Bronchial epithelial cell (primary cell): Measurements from ENCODE around the gene POTEJ. TPM values are rescaled to one million over a fixed set of nuclear protein-coding genes. Genes with fewer than 3 reads are reported as not detected.
"Not testable (repeated sequence)": the region's sequence is repeated elsewhere in the genome, so short reads cannot be mapped to it uniquely, and the experiment has no call there.

Experiments used
- DNase-seq: peaks from one replicate; pipeline ENCODE4 v3.0.0-alpha.2; 2010; ENCODE audit warnings: low read depth
- FAIRE-seq: peaks from 2 replicates; lab custom pipeline; 2011; peaks lifted over from hg19 to GRCh38; lab: Jason Lieb, UNC
- H3K27me3 ChIP-seq: 2 replicates; pipeline ENCODE4 v1.5.1; 2011; ENCODE audit warnings: low read length; ENCODE audit not compliant: control insufficient read depth, insufficient read depth
- H3K36me3 ChIP-seq: 2 replicates; pipeline ENCODE4 v1.5.1; 2011; ENCODE audit warnings: low read length; ENCODE audit not compliant: control insufficient read depth, insufficient read depth
- H3K4me3 ChIP-seq: 2 replicates; pipeline ENCODE4 v1.5.1; 2011; ENCODE audit warnings: mild to moderate bottlenecking, low read depth, low read length, control low read depth
- total RNA-seq: library from RNA; depleted of rRNA; stranded (reverse); fragments of >200 nt; gene quantifications from 2 replicates; pipeline ENCODE4 v1.2.1, GENCODE V29; 2014

The POTEJ gene
- total RNA-seq, 1 donor from 2014 or later, result not detected

DNA sequence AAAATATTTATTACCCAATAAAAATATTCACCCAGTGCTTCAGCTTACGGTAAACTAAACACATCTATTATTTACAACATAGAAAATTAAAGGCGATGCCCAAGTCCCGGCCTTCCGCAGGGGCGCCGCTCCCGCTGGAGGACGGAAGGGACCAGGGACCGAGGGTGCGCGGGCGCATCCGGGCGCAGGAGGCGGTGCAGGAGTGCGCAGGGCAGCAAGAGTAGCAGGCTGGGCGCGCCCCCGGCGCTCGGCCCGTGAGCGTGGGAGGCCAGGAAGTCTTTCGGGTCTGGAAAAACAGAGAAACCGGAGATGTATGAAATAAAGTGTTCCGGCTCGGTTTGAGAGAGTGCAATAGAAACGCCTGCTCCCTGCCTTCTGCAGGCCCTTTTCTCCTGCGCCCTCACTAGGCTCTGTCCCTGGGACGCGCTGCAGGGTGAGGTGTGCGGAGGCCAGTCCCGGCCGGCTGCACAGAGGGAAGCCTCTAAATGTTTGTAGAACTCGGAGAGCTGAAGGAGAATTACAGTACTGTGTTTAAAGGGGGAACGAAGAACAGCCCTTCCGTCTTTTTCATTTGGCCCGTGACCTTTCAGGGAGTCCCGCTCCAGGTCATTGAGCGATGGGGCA lies 18.3 kb upstream of the POTEJ start:
- not testable (repeated sequence) for FAIRE-seq, H3K36me3 ChIP-seq, H3K4me3 ChIP-seq, H3K27me3 ChIP-seq, DNase-seq

DNA sequence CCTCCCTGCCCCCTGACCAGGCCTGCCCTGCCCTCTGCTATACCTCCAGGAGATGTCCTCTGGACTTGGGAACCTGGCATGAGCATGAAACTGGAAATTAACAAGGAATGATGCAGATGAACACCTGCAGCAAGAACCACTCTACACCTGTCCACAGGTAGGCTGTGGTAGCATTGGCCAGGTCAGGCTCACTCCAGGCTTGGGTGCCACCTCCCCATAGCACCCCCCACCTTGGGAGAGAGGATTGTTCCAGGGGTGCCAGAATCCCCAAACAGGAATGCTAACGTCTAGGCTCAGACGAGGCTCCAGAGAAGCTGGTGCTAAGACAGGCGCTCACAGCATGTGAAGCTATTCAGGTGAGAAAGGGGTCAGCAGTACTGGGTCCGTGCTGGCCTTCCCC lies 17.2 kb upstream of the POTEJ start:
- FAIRE-seq, H3K4me3 ChIP-seq, DNase-seq, H3K36me3 ChIP-seq, H3K27me3 ChIP-seq: not testable (repeated sequence)

- not testable (repeated sequence) for DNase-seq, H3K36me3 ChIP-seq, H3K27me3 ChIP-seq, H3K4me3 ChIP-seq, FAIRE-seq
These were observed 14.5 kb upstream of the POTEJ start for GRCh38 chr2:130596757-130597156.

DNA sequence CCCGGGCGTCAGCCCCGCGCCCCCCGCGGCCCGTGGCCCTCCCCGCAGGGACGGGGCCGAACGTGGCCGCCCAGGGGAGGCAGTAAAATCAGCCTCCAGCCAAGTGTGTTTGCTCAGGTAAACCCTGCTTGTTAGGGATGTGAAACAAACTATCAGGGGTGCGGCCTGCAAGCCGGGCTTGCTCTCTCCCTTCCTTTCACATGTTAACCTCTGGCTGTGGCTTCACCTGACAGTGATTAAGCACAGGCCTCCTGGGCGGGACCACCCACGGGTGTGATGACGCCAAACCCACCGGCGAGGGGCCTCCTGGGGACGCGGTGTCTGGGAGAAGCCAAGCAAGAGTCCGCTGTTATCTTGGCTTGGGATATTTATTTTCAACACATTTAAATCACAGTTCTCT lies 13.2 kb upstream of the POTEJ start:
- not testable (repeated sequence) for H3K27me3 ChIP-seq, DNase-seq, H3K36me3 ChIP-seq, H3K4me3 ChIP-seq, FAIRE-seq

DNA sequence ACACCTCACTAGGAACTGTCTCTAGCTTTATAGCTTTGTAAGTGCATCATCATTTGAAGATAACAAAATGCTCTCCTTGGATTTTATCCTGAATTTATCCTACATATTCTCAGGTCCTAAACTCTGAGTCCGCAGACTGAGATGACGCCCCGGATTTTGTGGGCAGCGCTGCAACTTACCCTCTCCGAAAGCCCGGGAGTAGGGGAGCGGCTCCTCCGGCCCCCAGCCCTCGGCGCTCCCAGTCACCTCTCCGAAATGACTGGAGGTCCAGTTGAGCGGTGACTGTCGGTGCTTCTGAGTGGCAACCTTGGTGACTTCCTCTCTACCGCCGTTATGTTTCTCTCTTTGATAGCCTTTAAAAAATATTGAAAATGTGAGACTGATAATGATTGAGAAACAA lies 12.8 kb upstream of the POTEJ start:
- not testable (repeated sequence) for H3K4me3 ChIP-seq, FAIRE-seq, H3K36me3 ChIP-seq, H3K27me3 ChIP-seq, DNase-seq

- DNase-seq, FAIRE-seq, H3K27me3 ChIP-seq, H3K4me3 ChIP-seq, H3K36me3 ChIP-seq: not testable (repeated sequence)
These were observed 11.8 kb upstream of the POTEJ start, which contains the start of gene CFC1 for GRCh38 chr2:130599393-130599792. Gene CFC1 (minus strand): TSS chr2:130599575. CDS start chr2:130599287, 288 bp downstream.

- not testable (repeated sequence) for DNase-seq, H3K27me3 ChIP-seq, H3K4me3 ChIP-seq, H3K36me3 ChIP-seq, FAIRE-seq
These were observed 11.3 kb upstream of the POTEJ start for GRCh38 chr2:130599926-130600325.

- not testable (repeated sequence) for FAIRE-seq, H3K27me3 ChIP-seq, H3K36me3 ChIP-seq, H3K4me3 ChIP-seq, DNase-seq
These were observed 9.5 kb upstream of the POTEJ start for GRCh38 chr2:130601648-130602302.

DNA sequence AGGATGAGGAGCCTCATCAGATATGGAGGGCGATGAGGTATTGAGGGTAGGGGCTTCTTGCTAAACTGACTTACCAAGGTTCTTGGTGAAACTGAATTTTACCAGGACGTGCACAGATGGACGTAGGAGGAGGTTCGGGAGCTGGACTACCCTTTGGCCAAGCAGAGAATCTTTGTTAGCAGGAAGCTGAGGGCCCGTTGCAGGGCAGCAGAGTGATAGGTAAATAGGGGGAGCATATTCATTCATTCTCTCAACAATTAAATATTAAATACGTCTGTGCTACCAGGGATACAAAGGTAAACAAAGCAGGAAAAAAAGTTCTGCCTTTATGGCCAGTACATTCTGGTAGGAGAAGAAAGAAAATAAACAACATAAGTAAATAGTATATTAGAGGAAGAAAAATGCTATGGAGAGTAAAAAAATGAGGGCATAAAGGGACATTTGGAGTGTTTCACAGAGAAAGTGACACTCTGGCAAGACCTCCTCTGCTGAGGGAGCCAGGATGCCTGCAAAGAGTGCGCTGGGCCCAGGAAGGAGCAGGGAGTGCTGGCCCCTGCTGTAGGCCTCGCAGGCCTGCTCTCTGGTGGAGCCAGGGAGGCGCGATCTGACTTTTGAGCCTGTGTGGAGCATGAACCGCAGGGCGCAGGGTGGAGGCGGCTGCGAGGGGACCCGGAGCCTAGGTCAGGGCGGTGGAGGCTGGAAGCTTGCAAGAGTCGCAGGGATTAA lies 2.8 kb upstream of the POTEJ start:
- not testable (repeated sequence) for H3K27me3 ChIP-seq, DNase-seq, FAIRE-seq, H3K36me3 ChIP-seq, H3K4me3 ChIP-seq

DNA sequence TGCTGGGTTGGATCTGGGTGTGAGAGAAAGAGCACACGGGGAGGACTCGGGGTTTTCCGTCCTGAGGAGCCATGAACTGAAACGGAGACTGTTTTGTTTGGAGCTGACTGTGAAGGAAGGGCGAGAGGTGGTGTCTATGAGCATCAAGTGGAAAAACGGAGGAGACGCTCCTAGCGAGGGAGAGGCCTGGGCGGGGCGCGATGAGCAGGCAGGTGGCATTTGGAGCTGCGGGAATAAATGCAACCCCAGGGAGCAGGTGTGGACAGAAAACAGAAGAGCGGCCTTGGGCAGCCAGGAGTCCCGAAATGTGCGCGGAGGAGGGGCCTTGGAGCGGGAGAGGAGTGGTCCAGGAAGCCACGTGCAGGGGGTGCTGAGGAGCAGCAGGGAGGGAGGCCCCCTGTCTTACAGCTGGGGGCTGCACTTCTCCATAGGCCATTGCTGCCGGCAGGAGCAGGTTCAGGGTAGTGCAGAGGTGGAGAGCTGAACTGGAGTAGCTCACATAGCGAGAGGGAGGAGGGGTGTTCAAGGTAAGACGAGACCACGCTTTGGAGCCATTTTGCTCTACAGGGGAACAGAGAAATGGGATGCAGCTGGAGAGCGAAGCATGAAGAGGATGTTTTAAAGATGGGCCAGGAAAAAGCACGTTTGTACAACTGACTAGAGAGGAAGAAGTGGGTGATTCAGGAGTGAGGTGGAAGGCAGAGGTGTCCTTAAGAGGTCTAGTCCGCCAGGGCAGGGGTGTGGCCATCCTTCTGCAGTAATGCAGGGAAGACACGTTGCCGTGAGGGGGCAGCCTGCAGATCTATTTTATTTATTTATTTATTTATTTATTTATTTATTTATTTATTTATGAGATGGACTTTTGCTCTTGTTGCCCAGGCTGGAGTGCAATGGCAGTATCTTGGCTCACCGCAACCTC lies 2.0 kb upstream of the POTEJ start:
- not testable (repeated sequence) for H3K27me3 ChIP-seq, DNase-seq, H3K4me3 ChIP-seq, FAIRE-seq, H3K36me3 ChIP-seq

GRCh38 chr2:130610486-130610885 lies 754 bp upstream of the POTEJ start:
- not testable (repeated sequence) for H3K36me3 ChIP-seq, H3K4me3 ChIP-seq, DNase-seq, FAIRE-seq, H3K27me3 ChIP-seq

DNA sequence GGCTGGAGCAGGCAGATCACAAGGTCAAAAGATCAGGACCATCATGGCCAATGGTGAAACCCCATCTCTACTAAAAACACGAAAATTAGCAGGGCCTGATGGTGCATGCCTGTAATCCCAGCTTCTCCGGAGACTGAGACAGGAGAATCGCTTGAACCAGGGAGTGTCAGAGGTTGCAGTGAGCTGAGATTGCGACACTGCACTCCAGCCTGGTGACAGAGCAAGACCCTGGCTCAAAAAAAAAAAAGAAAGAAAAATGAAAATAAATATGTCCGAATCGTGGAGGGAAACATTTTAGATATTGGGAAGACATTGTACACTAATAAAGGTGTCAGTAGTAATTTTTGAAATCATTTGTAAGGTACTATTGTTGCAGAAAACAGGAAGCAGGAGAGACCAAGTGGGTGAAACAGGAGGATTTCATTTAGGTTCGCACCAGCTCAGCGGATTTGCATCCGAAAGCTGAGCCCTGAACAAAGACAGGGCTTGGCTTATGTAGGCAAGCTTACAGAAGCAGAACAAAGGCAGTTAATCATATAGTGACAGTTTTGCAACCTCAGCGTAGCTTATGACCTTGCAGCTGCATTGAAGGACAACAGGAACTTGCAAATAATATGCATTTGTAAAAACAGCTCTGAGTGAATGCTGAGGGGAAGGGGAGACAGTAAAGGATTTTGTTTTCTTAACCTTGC lies 17.7 kb downstream of the POTEJ start:
- H3K27me3 ChIP-seq, FAIRE-seq, DNase-seq, H3K36me3 ChIP-seq, H3K4me3 ChIP-seq: not testable (repeated sequence)

DNA sequence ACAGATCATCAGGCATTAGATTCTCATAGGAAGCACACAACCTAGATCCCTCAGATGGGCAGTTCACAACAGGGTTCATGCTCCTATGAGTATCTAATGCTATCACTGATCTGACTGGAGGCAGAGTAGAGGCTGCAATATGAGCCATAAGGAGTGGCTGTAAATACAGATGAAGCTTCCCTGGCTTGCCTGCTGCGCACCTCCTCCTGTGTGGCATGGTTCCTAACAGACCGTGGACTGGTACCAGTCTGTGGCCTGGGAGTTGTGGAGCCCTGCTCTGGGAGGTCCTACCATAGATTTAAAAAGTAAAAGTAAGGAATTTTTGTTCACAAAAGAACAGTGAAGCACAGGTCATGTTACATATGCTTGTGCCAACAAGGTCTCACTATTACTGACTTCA lies 27.7 kb downstream of the POTEJ start:
- not testable (repeated sequence) for DNase-seq, H3K27me3 ChIP-seq, H3K36me3 ChIP-seq, FAIRE-seq, H3K4me3 ChIP-seq
